ENCODE results near the gene STX4. TPM values are rescaled to one million over a fixed set of nuclear protein-coding genes. Genes with fewer than 3 reads are reported as not detected.

Gene STX4
- total RNA-seq, 1 experiment from 2014 or later: 32.3 TPM

DNA sequence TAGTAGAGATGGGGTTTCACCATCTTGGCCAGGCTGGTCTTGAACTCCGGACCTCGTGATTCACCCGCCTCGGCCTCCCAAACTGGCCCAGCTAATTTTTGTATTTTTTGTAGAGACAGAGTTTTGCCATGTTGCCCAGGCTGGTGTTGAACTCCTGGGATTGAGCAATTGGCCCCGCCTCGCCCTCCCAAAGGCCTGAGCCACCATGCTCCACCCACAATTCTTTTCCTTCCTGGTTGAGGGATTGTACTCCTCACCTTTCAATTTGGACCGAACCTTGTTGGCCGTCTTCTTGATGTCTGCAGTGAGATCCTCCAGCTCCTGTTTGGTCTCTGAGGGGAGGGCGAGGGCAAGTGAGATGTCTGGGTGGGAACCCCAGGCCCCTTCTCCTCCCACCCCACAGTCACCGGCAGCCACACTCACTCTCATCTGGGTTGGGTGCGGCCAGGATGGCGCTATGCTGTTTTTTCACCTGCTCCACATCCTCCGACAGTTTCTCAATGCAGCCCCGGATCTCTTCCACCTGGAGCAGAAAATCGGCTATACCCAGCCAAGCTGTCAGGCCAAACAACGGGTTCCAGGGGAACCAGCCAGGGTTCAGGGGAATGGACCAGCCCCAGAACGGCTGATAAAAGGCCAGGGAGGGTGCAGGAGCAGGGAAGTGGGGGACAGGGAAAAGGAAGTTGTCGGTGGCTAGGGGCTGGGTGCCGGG lies 32.5 kb upstream of the STX4 start:
- Histone ChIP-seq H3T11ph (ENCODE audit: low read length) (no peak overlapping the region), H3K27me3 (ENCODE audit: insufficient read depth, low read length) (no peaks in the 10 kb centered on the region), H2BK5ac (ENCODE audit: insufficient read length, low read length) (no peak overlapping the region), H3K4me2 (ENCODE audit: insufficient read depth, insufficient read length, low read length) (no peak overlapping the region), H2BK20ac (ENCODE audit: low read depth, low read length, poor library complexity, severe bottlenecking) (no peak overlapping the region), H3K9me3 (ENCODE audit: control insufficient read depth, low read depth, low read length) (no peaks in the 10 kb centered on the region), H3K4ac (ENCODE audit: low read depth, low read length) (no peak overlapping the region), H4K5ac (ENCODE audit: insufficient read length, low read depth, low read length) (no peak overlapping the region), H2BK15ac (ENCODE audit: low read depth, low read length) (no peak overlapping the region), H3K18ac (ENCODE audit: insufficient read length, low read depth, low read length) (no peak overlapping the region), H4K20me1 (ENCODE audit: control insufficient read depth, insufficient read depth, insufficient read length) (no peaks in the 10 kb centered on the region), H3K9ac (ENCODE audit: extremely low read depth, insufficient read length, low read length) (no peak overlapping the region), H3K56ac (ENCODE audit: insufficient read length, low read depth, low read length) (no peak overlapping the region), H3K79me1 (ENCODE audit: insufficient read depth, low read depth, low read length, poor library complexity, severe bottlenecking) (no peaks in the 10 kb centered on the region), H2AK5ac (ENCODE audit: insufficient read length, low read length) (no peak overlapping the region), H4K91ac (ENCODE audit: insufficient read length, low read depth, low read length) (no peak overlapping the region), H2AFZ (ENCODE audit: low read length) (no peak overlapping the region), H3K4me1 (ENCODE audit: insufficient read depth, low read length) (no peaks in the 10 kb centered on the region), H3K14ac (ENCODE audit: insufficient read depth, low read length) (no peak overlapping the region), H2BK12ac (ENCODE audit: insufficient read length, low read depth, low read length) (no peak overlapping the region), H2BK120ac (ENCODE audit: low read depth, low read length, poor library complexity, severe bottlenecking) (no peak overlapping the region), H3K27ac (ENCODE audit: insufficient read length, low read depth, low read length) (no peak overlapping the region), H3K23me2 (ENCODE audit: insufficient read length, low read depth, low read length, poor library complexity, severe bottlenecking) (peaks cover 12% of the 10 kb centered on the region), H4K8ac (replicated peaks; ENCODE audit: insufficient read length, low read depth, low read length) (no peak overlapping the region), H3K79me2 (ENCODE audit: insufficient read depth, low read length) (no peaks in the 10 kb centered on the region; the same call in 1 of the 2 replicates), H3K23ac (ENCODE audit: insufficient read length, low read depth, low read length) (no peak overlapping the region)
- Mint-ChIP-seq H3K27me3 (ENCODE audit: low read depth) (peaks cover 10% of the 10 kb centered on the region; the same call in 1 of the 2 replicates), H3K27ac (no peak overlapping the region), H3K4me1 (peaks cover 18 to 25% of the 10 kb centered on the region in 2 experiments), H3K36me3 (ENCODE audit: insufficient read depth in 1 of 3, low read depth in 3 of 3) (0 out of 7 replicates have a peak, but pooled peaks cover 0 to 3% (median 0%) of the 10 kb centered on the region in 3 experiments), H3K4me3 (no peak overlapping the region), H3K9me3 (no peaks in the 10 kb centered on the region)
- no peak for DNase-seq
- WGBS (ENCODE audit: extremely low coverage, insufficient read length, low lambda C conversion rate): no CpG with 5 or more reads among the region's 19 CpGs
- TF ChIP-seq, protein P1, sequence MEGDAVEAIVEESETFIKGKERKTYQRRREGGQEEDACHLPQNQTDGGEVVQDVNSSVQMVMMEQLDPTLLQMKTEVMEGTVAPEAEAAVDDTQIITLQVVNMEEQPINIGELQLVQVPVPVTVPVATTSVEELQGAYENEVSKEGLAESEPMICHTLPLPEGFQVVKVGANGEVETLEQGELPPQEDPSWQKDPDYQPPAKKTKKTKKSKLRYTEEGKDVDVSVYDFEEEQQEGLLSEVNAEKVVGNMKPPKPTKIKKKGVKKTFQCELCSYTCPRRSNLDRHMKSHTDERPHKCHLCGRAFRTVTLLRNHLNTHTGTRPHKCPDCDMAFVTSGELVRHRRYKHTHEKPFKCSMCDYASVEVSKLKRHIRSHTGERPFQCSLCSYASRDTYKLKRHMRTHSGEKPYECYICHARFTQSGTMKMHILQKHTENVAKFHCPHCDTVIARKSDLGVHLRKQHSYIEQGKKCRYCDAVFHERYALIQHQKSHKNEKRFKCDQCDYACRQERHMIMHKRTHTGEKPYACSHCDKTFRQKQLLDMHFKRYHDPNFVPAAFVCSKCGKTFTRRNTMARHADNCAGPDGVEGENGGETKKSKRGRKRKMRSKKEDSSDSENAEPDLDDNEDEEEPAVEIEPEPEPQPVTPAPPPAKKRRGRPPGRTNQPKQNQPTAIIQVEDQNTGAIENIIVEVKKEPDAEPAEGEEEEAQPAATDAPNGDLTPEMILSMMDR (conservative IDR thresholded peaks at IDR 0.05): no peak
